OCI-LY7 (cell line): ENCODE measurements around the gene EIF3A.

ENCODE experiments used
- EZH2phosphoT487 ChIP-seq: fragments of 200-600 bp; sonication (generic); IDR thresholded peaks from 2 replicates; pipeline ENCODE4 v1.6.1; 2018; ENCODE audit warnings: low read depth, borderline replicate concordance, mild to moderate bottlenecking, mixed run types, antibody characterized with exemption, low read length, moderate library complexity, mixed read lengths
- TF ChIP-seq, protein P1 (sequence below): fragments of 200-600 bp; sonication (generic); conservative IDR thresholded peaks from 2 replicates; pipeline ENCODE4 v1.5.1; 2014; ENCODE audit warnings: mild to moderate bottlenecking, antibody characterized with exemption, low read length, moderate library complexity, mixed read lengths

DNA sequence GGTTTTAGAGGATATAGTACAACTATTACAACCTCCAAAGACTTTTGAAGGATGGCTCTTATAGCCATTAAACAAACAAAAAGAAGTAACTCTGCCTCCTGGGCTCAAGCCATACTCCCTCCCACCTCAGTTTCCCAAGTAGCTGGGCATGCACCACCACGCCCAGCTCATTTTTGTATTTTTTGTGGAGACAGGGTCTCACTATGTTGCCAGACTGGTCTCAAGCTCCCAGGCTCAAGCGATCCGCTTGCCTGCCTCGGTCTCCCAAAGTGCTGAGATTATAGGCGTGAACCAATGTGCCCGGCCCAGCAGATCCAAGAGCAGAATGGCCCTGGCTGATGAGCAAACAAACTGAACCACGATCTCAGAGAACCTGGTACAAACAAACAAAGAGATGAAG lies 35.1 kb downstream of the EIF3A start:
- TF ChIP-seq, protein P1, sequence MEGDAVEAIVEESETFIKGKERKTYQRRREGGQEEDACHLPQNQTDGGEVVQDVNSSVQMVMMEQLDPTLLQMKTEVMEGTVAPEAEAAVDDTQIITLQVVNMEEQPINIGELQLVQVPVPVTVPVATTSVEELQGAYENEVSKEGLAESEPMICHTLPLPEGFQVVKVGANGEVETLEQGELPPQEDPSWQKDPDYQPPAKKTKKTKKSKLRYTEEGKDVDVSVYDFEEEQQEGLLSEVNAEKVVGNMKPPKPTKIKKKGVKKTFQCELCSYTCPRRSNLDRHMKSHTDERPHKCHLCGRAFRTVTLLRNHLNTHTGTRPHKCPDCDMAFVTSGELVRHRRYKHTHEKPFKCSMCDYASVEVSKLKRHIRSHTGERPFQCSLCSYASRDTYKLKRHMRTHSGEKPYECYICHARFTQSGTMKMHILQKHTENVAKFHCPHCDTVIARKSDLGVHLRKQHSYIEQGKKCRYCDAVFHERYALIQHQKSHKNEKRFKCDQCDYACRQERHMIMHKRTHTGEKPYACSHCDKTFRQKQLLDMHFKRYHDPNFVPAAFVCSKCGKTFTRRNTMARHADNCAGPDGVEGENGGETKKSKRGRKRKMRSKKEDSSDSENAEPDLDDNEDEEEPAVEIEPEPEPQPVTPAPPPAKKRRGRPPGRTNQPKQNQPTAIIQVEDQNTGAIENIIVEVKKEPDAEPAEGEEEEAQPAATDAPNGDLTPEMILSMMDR = no peak
- no peak for TF ChIP-seq EZH2phosphoT487
